Dendritic cell treated with granulocyte-macrophage colony-stimulating factor and Interleukin-4, amounts not matched to agents 40 ng/mL and 50 ng/mL, for 4 days (primary cell): ENCODE measurements around the gene GPR39.

Experiments
- H3K27ac Mint-ChIP-seq: one replicate; pipeline ENCODE4 v1.8.0; 2022; ENCODE audit warnings: mild to moderate bottlenecking, mixed read lengths
- H3K27me3 Mint-ChIP-seq: one replicate; pipeline ENCODE4 v1.8.0; 2022; ENCODE audit warnings: mild to moderate bottlenecking, mixed read lengths
- H3K36me3 Mint-ChIP-seq: one replicate; pipeline ENCODE4 v1.8.0; 2022; ENCODE audit warnings: low read depth, mixed read lengths
- H3K4me1 Mint-ChIP-seq: one replicate; pipeline ENCODE4 v1.8.0; 2022; ENCODE audit warnings: low read depth, mixed read lengths
- H3K4me3 Mint-ChIP-seq: one replicate; pipeline ENCODE4 v1.8.0; 2022; ENCODE audit warnings: mild to moderate bottlenecking, moderate library complexity, mixed read lengths
- H3K9me3 Mint-ChIP-seq: one replicate; pipeline ENCODE4 v1.8.0; 2022; ENCODE audit warnings: mixed read lengths
- intact Hi-C: fragments of 100-400 bp; cut with micrococcal nuclease; formaldehyde crosslinking; loops from one replicate; pipeline ENCODE4 v1.15.0; 2022

GPR39 gene

DNA sequence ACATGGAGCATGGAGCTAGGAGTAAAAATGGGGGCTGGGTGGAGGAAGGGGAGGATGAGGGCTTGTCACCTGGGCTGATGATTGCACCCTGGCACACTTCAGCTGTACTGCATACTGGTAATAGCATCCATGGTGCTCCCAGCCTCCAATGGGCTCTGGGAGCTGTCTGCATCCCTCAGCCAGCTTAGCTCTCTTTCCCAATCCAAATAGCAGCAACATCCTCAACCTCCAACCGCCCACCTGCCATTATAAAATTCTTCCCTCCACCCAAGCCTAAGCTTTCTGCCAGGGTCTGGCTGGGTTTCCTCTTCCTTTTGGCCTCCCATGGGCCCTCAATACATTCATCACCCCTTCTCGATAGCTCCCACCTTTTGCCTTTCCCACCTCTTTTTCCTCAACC, 143.3 kb downstream of the GPR39 start:
- Mint-ChIP-seq H3K4me1 (no peaks in the 10 kb centered on the region), H3K36me3 (no peaks in the 10 kb centered on the region), H3K27ac (no peak overlapping the region), H3K27me3 (peaks cover 15% of the 10 kb centered on the region), H3K4me3 (no peak overlapping the region), H3K9me3 (no peaks in the 10 kb centered on the region)
- intact Hi-C loops = no loop called here

- intact Hi-C loops = no loop called here
- H3K36me3 Mint-ChIP-seq = no peaks in the 10 kb centered on the region
- H3K27me3 Mint-ChIP-seq = peaks cover 15% of the 10 kb centered on the region
- no peak overlapping the region for H3K4me3 Mint-ChIP-seq
- no peak overlapping the region for H3K27ac Mint-ChIP-seq
- no peaks in the 10 kb centered on the region for H3K9me3 Mint-ChIP-seq
- H3K4me1 Mint-ChIP-seq = no peaks in the 10 kb centered on the region
These were observed 144.0 kb downstream of the GPR39 start for GRCh38 chr2:132560562-132560961.

- intact Hi-C loops = no loop called here
- Mint-ChIP-seq H3K27ac (no peak overlapping the region), H3K4me1 (no peaks in the 10 kb centered on the region), H3K4me3 (no peak overlapping the region), H3K27me3 (peaks cover 23% of the 10 kb centered on the region), H3K9me3 (no peaks in the 10 kb centered on the region), H3K36me3 (no peaks in the 10 kb centered on the region)
These were observed 145.6 kb downstream of the GPR39 start for GRCh38 chr2:132562245-132562644.

DNA sequence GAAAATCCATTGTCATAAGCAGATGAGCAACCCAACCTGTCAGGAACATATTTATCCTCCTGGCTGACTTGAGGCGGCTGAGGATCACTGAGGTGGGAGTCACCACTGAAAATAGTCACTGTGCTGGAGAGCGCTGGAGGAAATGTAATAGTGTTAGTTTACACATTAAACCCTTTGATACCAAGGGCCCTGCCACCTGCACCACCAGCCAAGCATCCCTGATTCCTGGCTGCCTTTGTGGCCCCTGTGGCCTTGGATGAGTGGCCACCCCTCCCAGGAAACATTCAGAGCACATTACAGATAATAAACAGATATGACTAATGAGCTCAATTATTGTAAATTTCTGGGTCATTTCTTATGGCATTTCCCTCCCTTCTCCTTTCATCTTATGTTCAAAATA, 147.5 kb downstream of the GPR39 start:
- no peaks in the 10 kb centered on the region for H3K36me3 Mint-ChIP-seq
- H3K27ac Mint-ChIP-seq = no peak overlapping the region
- H3K4me3 Mint-ChIP-seq = no peak overlapping the region
- H3K4me1 Mint-ChIP-seq = no peaks in the 10 kb centered on the region
- no peaks in the 10 kb centered on the region for H3K9me3 Mint-ChIP-seq
- intact Hi-C loops = no loop called here
- H3K27me3 Mint-ChIP-seq = peaks cover 24% of the 10 kb centered on the region

GRCh38 chr2:132566379-132566778, 149.8 kb downstream of the GPR39 start:
- Mint-ChIP-seq H3K36me3 (no peaks in the 10 kb centered on the region), H3K4me1 (peaks cover 12% of the 10 kb centered on the region), H3K27me3 (peaks cover 23% of the 10 kb centered on the region), H3K4me3 (no peak overlapping the region), H3K9me3 (no peaks in the 10 kb centered on the region), H3K27ac (no peak overlapping the region)
- intact Hi-C loops = no loop called here

DNA sequence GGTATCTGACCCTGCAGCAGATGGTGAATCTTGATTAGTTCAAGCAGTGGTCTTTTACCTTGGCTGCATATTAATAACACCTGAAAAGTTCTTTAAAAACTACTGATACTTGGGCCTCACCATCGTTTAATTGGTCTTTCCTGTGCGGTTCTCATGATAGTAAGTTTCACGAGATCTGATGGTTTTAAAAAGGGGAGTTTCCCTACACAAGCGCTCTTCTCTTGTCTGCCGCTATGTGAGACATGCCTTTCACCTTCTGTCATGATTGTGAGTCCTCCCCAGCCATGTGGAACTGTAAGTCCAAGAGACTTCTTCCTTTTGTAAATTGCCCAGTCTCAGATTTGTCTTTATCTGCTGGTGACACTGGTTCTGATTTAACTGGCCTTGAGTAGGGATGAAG, 151.1 kb downstream of the GPR39 start:
- intact Hi-C loops = no loop called here
- H3K27me3 Mint-ChIP-seq = peaks cover 24% of the 10 kb centered on the region
- no peaks in the 10 kb centered on the region for H3K36me3 Mint-ChIP-seq
- no peak overlapping the region for H3K27ac Mint-ChIP-seq
- no peak overlapping the region for H3K4me3 Mint-ChIP-seq
- no peaks in the 10 kb centered on the region for H3K9me3 Mint-ChIP-seq
- H3K4me1 Mint-ChIP-seq = peaks cover 14% of the 10 kb centered on the region

DNA sequence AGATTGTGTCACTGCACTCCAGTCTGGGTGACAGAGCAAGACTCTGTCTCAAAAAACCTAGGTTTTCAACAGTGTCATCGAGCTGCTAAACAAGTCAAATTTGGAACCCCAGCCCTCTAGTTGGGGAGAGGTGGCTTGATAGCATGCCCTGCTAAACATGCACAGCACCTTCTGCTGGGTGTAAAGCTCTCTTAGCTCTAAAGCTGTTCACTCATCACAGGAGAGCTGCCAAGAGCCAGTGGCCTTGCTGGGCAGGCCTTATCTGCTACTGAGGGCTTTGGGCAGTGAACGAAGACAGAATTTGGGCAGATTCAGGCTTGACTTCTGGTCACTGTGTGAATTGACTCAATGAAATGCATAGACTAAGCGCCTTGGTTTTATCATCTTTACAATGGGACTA, 152.1 kb downstream of the GPR39 start:
- no peaks in the 10 kb centered on the region for H3K9me3 Mint-ChIP-seq
- peaks cover 17% of the 10 kb centered on the region for H3K4me1 Mint-ChIP-seq
- peaks cover 26% of the 10 kb centered on the region for H3K27me3 Mint-ChIP-seq
- no peaks in the 10 kb centered on the region for H3K36me3 Mint-ChIP-seq
- no peak overlapping the region for H3K27ac Mint-ChIP-seq
- intact Hi-C loops = no loop called here
- no peak overlapping the region for H3K4me3 Mint-ChIP-seq

DNA sequence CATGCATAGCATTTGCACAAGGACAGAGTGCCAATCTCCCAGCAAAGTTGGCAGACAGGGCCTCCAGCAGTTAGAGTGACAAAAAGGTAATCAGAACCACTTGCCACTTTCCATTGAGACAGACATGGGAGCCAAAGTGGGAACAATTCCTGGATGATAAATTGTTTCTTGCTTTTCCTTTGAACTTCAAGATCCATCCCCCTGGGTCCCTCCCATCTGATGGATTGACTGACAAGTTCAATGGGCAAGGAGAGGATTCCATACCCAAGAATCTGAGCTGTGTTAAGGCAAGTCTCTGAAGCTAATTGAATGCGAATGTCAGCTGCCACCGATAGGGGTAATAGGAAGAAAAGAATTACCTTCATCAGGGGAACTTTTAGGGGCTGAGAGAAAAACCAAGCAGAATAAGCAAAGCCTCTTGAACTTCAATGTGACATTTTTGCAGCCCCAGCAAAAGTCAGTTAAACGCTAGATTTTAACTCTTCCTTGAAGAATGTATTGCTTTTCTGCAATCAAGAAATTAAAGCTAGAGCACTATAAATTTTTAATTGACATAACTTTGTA, 156.9 kb downstream of the GPR39 start:
- Mint-ChIP-seq H3K36me3 (no peaks in the 10 kb centered on the region), H3K27ac (no peak overlapping the region), H3K4me3 (no peak overlapping the region), H3K27me3 (peaks cover 14% of the 10 kb centered on the region), H3K9me3 (peaks cover 9% of the 10 kb centered on the region), H3K4me1 (peaks cover 32% of the 10 kb centered on the region)
- intact Hi-C loops = no loop called here

- H3K27me3 Mint-ChIP-seq = peaks cover 2% of the 10 kb centered on the region
- intact Hi-C loops = no loop called here
- no peak overlapping the region for H3K4me3 Mint-ChIP-seq
- no peaks in the 10 kb centered on the region for H3K36me3 Mint-ChIP-seq
- no peak overlapping the region for H3K27ac Mint-ChIP-seq
- H3K9me3 Mint-ChIP-seq = peaks cover 9% of the 10 kb centered on the region
- H3K4me1 Mint-ChIP-seq = peaks cover 28% of the 10 kb centered on the region
These were observed 161.1 kb downstream of the GPR39 start for GRCh38 chr2:132577686-132578085.

GRCh38 chr2:132581591-132581990, 165.0 kb downstream of the GPR39 start:
- peak overlapping the region; percentile 46 for H3K27ac Mint-ChIP-seq
- H3K27me3 Mint-ChIP-seq = peaks cover 10% of the 10 kb centered on the region
- H3K36me3 Mint-ChIP-seq = no peaks in the 10 kb centered on the region
- intact Hi-C loops = no loop called here
- H3K9me3 Mint-ChIP-seq = no peaks in the 10 kb centered on the region
- H3K4me3 Mint-ChIP-seq = no peak overlapping the region
- H3K4me1 Mint-ChIP-seq = peaks cover 23% of the 10 kb centered on the region

- intact Hi-C loops = no loop called here
- Mint-ChIP-seq H3K4me3 (no peak overlapping the region), H3K27me3 (peaks cover 10% of the 10 kb centered on the region), H3K36me3 (no peaks in the 10 kb centered on the region), H3K9me3 (no peaks in the 10 kb centered on the region), H3K27ac (peak overlapping the region; percentile 46), H3K4me1 (peaks cover 23% of the 10 kb centered on the region)
These were observed 165.6 kb downstream of the GPR39 start for GRCh38 chr2:132581991-132582738.

GRCh38 chr2:132583666-132584360, 167.2 kb downstream of the GPR39 start:
- Mint-ChIP-seq H3K4me3 (no peak overlapping the region), H3K27me3 (peaks cover 20% of the 10 kb centered on the region), H3K9me3 (no peaks in the 10 kb centered on the region), H3K36me3 (no peaks in the 10 kb centered on the region), H3K4me1 (peaks cover 16% of the 10 kb centered on the region), H3K27ac (no peak overlapping the region)
- intact Hi-C loops = no loop called here

DNA sequence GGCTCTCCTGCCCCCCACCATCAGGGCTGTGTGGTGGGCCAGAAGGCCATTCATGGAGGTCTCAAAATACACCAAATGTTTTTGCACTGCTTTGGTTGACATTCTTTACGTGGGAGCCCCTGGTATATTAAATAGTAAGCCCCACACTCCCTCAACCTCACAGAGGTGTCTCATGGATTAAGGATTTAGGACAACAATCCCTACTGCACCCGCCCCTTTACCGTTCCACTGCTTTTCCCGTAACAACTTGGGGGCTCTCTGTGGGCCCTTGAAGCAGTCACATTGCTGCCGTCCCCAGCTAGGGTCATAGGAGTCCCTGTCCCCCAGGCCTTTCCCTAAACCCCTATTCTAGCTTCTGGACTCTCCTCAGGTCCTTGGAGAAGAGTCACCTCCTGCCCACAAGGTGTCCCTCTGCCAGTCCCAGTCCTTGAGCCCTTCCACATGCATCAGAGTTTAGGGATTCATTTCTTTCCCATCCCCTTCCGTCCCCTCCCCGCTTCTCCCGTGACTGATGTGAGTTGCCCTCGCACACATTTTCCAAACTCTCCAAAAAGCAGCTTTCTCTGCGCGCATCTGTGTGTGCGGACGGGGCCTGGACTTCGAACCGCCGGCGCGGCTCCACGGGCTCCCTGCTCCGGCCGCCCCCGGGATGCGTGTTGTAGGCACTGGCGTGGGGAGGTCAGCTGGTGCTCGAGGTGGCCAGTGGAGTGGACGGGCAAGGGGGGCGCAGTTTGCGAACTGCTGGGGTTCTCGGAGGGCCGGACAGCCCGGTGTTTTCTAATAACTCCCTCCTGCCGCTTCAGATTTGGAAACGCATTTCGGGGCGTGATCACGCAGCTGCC, 168.6 kb downstream of the GPR39 start:
- Mint-ChIP-seq H3K9me3 (no peaks in the 10 kb centered on the region), H3K36me3 (no peaks in the 10 kb centered on the region), H3K4me3 (no peak overlapping the region), H3K27ac (no peak overlapping the region), H3K27me3 (peaks cover 24% of the 10 kb centered on the region), H3K4me1 (peaks cover 9% of the 10 kb centered on the region)
- intact Hi-C loops = no loop called here

- H3K4me3 Mint-ChIP-seq = no peak overlapping the region
- peaks cover 24% of the 10 kb centered on the region for H3K27me3 Mint-ChIP-seq
- H3K27ac Mint-ChIP-seq = no peak overlapping the region
- intact Hi-C loops = no loop called here
- no peaks in the 10 kb centered on the region for H3K9me3 Mint-ChIP-seq
- H3K36me3 Mint-ChIP-seq = no peaks in the 10 kb centered on the region
- H3K4me1 Mint-ChIP-seq = peaks cover 9% of the 10 kb centered on the region
These were observed 169.5 kb downstream of the GPR39 start for GRCh38 chr2:132586101-132586511.
